Osteoblast (primary cell): ENCODE results near the gene NAV2. TPM values are rescaled to one million over a fixed set of nuclear protein-coding genes. Genes with fewer than 3 reads are reported as not detected.
"Not testable (repeated sequence)": the region's sequence is repeated elsewhere in the genome, so short reads cannot be mapped to it uniquely, and the experiment has no call there.

Experiments
- DNase-seq: peaks from one replicate; pipeline ENCODE4 v3.0.0; 2011; ENCODE audit warnings: low spot score, mixed read lengths; ENCODE audit not compliant: insufficient read length; ENCODE audit errors: missing footprints
- H2AFZ ChIP-seq: 2 replicates; pipeline ENCODE4 v1.6.0; 2011; ENCODE audit warnings: mild to moderate bottlenecking, low read length
- H3K27ac ChIP-seq: 2 replicates; pipeline ENCODE4 v1.5.1; 2011; ENCODE audit warnings: mild to moderate bottlenecking, low read depth, low read length, moderate library complexity
- H3K27me3 ChIP-seq: 2 replicates; pipeline ENCODE4 v1.6.0; 2012; ENCODE audit warnings: mild to moderate bottlenecking, control low read depth, inconsistent platforms, low read length, moderate library complexity; ENCODE audit not compliant: insufficient read depth
- H3K36me3 ChIP-seq: 2 replicates; pipeline ENCODE4 v1.5.1; 2011; ENCODE audit warnings: mild to moderate bottlenecking, low read length, control low read depth, moderate library complexity; ENCODE audit not compliant: insufficient read depth
- H3K4me1 ChIP-seq: 2 replicates; pipeline ENCODE4 v1.5.1; 2011; ENCODE audit warnings: mild to moderate bottlenecking, low read length, control low read depth, moderate library complexity; ENCODE audit not compliant: insufficient read depth
- H3K4me2 ChIP-seq: 2 replicates; pipeline ENCODE4 v1.6.0; 2011; ENCODE audit warnings: mild to moderate bottlenecking, low read length; ENCODE audit not compliant: insufficient read depth
- H3K4me3 ChIP-seq: fragments of 200-600 bp; sonication (generic); 3 replicates; pipeline ENCODE4 v1.5.1; 2012; ENCODE audit warnings: mild to moderate bottlenecking, low read length, inconsistent platforms; ENCODE audit not compliant: insufficient read depth
- H3K79me2 ChIP-seq: 2 replicates; pipeline ENCODE4 v1.6.0; 2012; ENCODE audit warnings: mild to moderate bottlenecking, low read length, control low read depth, inconsistent platforms; ENCODE audit not compliant: insufficient read depth
- H3K9me3 ChIP-seq: 2 replicates; pipeline ENCODE4 v1.5.1; 2011; ENCODE audit warnings: low read depth, low read length, control low read depth
- H4K20me1 ChIP-seq: 2 replicates; pipeline ENCODE4 v1.6.0; 2012; ENCODE audit warnings: mild to moderate bottlenecking, low read length, control low read depth; ENCODE audit not compliant: insufficient read depth
- CTCF ChIP-seq: IDR thresholded peaks from 2 replicates; pipeline ENCODE4 v1.5.1; 2011; ENCODE audit warnings: mild to moderate bottlenecking, low read depth, low read length, moderate library complexity; ENCODE audit errors: extremely low read depth
- total RNA-seq: library from RNA; depleted of rRNA; stranded (reverse); fragments of >200 nt; gene quantifications from 2 replicates; pipeline ENCODE4 v1.2.3, GENCODE V29; 2012

The NAV2 gene
- total RNA-seq, 1 donor = 8.7 TPM

- no peaks in the 10 kb centered on the region for H3K27me3 ChIP-seq
- no peak overlapping the region for H3K4me3 ChIP-seq
- no peaks in the 10 kb centered on the region for H3K9me3 ChIP-seq
- H3K79me2 ChIP-seq = no peaks in the 10 kb centered on the region
- H3K4me2 ChIP-seq = no peak overlapping the region
- DNase-seq = no peak
- H3K27ac ChIP-seq = no peak overlapping the region
- H3K36me3 ChIP-seq = peaks cover 56% of the 10 kb centered on the region
- H4K20me1 ChIP-seq = no peaks in the 10 kb centered on the region
- no peaks in the 10 kb centered on the region for H3K4me1 ChIP-seq
- TF ChIP-seq CTCF = no peak
- no peak overlapping the region for H2AFZ ChIP-seq
Observed at GRCh38 chr11:20078846-20079245, 366.2 kb downstream of the NAV2 start.

GRCh38 chr11:20080032-20080685 is 367.5 kb downstream of the NAV2 start:
- peaks cover 56% of the 10 kb centered on the region for H3K36me3 ChIP-seq

GRCh38 chr11:20081336-20081735 is 368.7 kb downstream of the NAV2 start:
- Histone ChIP-seq H3K27ac (no peak overlapping the region), H2AFZ (no peak overlapping the region), H3K9me3 (no peaks in the 10 kb centered on the region), H3K4me1 (no peaks in the 10 kb centered on the region), H3K36me3 (peaks cover 58% of the 10 kb centered on the region), H4K20me1 (no peaks in the 10 kb centered on the region), H3K27me3 (no peaks in the 10 kb centered on the region), H3K4me2 (no peak overlapping the region), H3K4me3 (no peak overlapping the region), H3K79me2 (no peaks in the 10 kb centered on the region)
- no peak for TF ChIP-seq CTCF
- DNase-seq = no peak

More at GRCh38 chr11:20080032-20080685, 367.5 kb downstream of the NAV2 start:
- Histone ChIP-seq H3K4me1 (no peaks in the 10 kb centered on the region), H3K27me3 (no peaks in the 10 kb centered on the region), H4K20me1 (no peaks in the 10 kb centered on the region), H2AFZ (no peak overlapping the region), H3K4me2 (no peak overlapping the region), H3K9me3 (no peaks in the 10 kb centered on the region), H3K4me3 (no peak overlapping the region), H3K79me2 (no peaks in the 10 kb centered on the region), H3K27ac (no peak overlapping the region)
- no peak for DNase-seq
- no peak for TF ChIP-seq CTCF

- not testable (repeated sequence) for DNase-seq, H3K79me2 ChIP-seq, H3K9me3 ChIP-seq, H3K27me3 ChIP-seq, H3K4me2 ChIP-seq, H3K4me3 ChIP-seq, H4K20me1 ChIP-seq, H2AFZ ChIP-seq, H3K27ac ChIP-seq
- peaks cover 41% of the 10 kb centered on the region for H3K36me3 ChIP-seq
- peaks cover 13% of the 10 kb centered on the region for H3K4me1 ChIP-seq
Observed at GRCh38 chr11:20083877-20084276, 371.2 kb downstream of the NAV2 start.
